GM23248 (cell line): ENCODE results near the gene ADRA2C.

Experiments used
- EZH2 ChIP-seq: fragments of 200-600 bp; sonication (generic); IDR thresholded peaks from 2 replicates; pipeline ENCODE4 v1.6.1; 2018; ENCODE audit warnings: antibody characterized with exemption, mild to moderate bottlenecking; ENCODE audit not compliant: insufficient read depth, poor library complexity, severe bottlenecking
- EZH2phosphoT487 ChIP-seq: fragments of 200-600 bp; sonication (generic); IDR thresholded peaks from 2 replicates; pipeline ENCODE4 v1.6.1; 2018; ENCODE audit warnings: antibody characterized with exemption, moderate library complexity, mild to moderate bottlenecking, low read depth; ENCODE audit not compliant: insufficient read depth

GRCh38 chr4:3812211-3812934 lies 46.2 kb downstream of the ADRA2C start:
- TF ChIP-seq EZH2 (no peak), EZH2phosphoT487 (no peak)
